H1 (cell line): ENCODE measurements around the gene UBTD2. TPM values are rescaled to one million over a fixed set of nuclear protein-coding genes. Genes with fewer than 3 reads are reported as not detected.

Experiments used
- CTCF ChIA-PET: fragments of 300-600 bp; sonication (Branson Sonifier 250); formaldehyde crosslinking; loops from one replicate; lab custom pipeline; 2021; ENCODE audit not compliant: partially characterized antibody; lab: Charles Lee
- POLR2A ChIA-PET: fragments of 300-600 bp; sonication (Branson Sonifier 250); formaldehyde crosslinking; loops from one replicate; lab custom pipeline; 2021; ENCODE audit warnings: inconsistent platforms; ENCODE audit not compliant: partially characterized antibody; lab: Charles Lee
- DNase-seq, 2 experiments: peaks; one replicate each; pipeline versions ENCODE4 v3.0.0 to v3.0.0-alpha.2; 2010 to 2022; ENCODE audit warnings: low spot score in 2 of 2, low read depth in 1 of 2, mixed read lengths in 1 of 2
- FAIRE-seq: peaks from 2 replicates; lab custom pipeline; 2011; peaks lifted over from hg19 to GRCh38; lab: Jason Lieb, UNC
- H2AFZ ChIP-seq: 2 replicates; pipeline ENCODE4 v1.8.1; 2012; ENCODE audit warnings: low read length, inconsistent platforms
- H2AK5ac ChIP-seq: 2 replicates; pipeline ENCODE4 v1.6.1; 2013; ENCODE audit warnings: low read depth, low read length
- H2BK120ac ChIP-seq: replicated peaks from 2 replicates; pipeline ENCODE3; 2013; ENCODE audit warnings: low read depth, low read length, inconsistent platforms
- H2BK12ac ChIP-seq: 2 replicates; pipeline ENCODE4 v1.6.1; 2013; ENCODE audit warnings: low read depth, low read length
- H2BK15ac ChIP-seq: 2 replicates; pipeline ENCODE4 v1.6.1; 2013; ENCODE audit warnings: low read length
- H2BK20ac ChIP-seq: 2 replicates; pipeline ENCODE4 v1.6.1; 2013; ENCODE audit warnings: low read length
- H2BK5ac ChIP-seq: 2 replicates; pipeline ENCODE4 v1.6.1; 2013; ENCODE audit warnings: low read depth, low read length
- H3K14ac ChIP-seq: 2 replicates; pipeline ENCODE4 v1.6.1; 2013; ENCODE audit warnings: inconsistent platforms; ENCODE audit not compliant: insufficient read length
- H3K18ac ChIP-seq: 2 replicates; pipeline ENCODE4 v1.6.1; 2013; ENCODE audit warnings: low read length; ENCODE audit errors: extremely low read depth
- H3K23ac ChIP-seq: 2 replicates; pipeline ENCODE4 v1.6.1; 2013; ENCODE audit warnings: inconsistent platforms; ENCODE audit not compliant: insufficient read length
- H3K23me2 ChIP-seq: 2 replicates; pipeline ENCODE4 v1.6.1; 2013; ENCODE audit warnings: low read depth, low read length
- H3K27ac ChIP-seq: 2 replicates; pipeline ENCODE4 v1.6.1; 2011; ENCODE audit warnings: low read depth, low read length, inconsistent platforms
- H3K27me3 ChIP-seq, 4 experiments: replicated peaks in 1 of 4; 1 replicate in 1 of 4; 2 replicates in 3 of 4; pipeline versions ENCODE4 v1.6.1 to v1.8.1; 2011 to 2013; ENCODE audit warnings: low read length in 3 of 4, mild to moderate bottlenecking in 3 of 4, inconsistent platforms in 2 of 4, mixed read lengths in 2 of 4, moderate library complexity in 1 of 4; ENCODE audit not compliant: control insufficient read depth in 3 of 4, insufficient read depth in 3 of 4; ENCODE audit errors: extremely low read depth in 1 of 4
- H3K36me3 ChIP-seq, 4 experiments: 2 replicates each; pipeline versions ENCODE4 v1.6.1 to v1.8.1; 2011 to 2013; ENCODE audit warnings: mild to moderate bottlenecking in 4 of 4, low read length in 3 of 4, moderate library complexity in 2 of 4, control low read depth in 1 of 4, inconsistent platforms in 1 of 4; ENCODE audit not compliant: insufficient read depth in 4 of 4, control insufficient read depth in 2 of 4
- H3K4ac ChIP-seq: replicated peaks from 2 replicates; pipeline ENCODE3; 2013; ENCODE audit warnings: low read length, low read depth, mixed read lengths, inconsistent platforms; ENCODE audit not compliant: insufficient read length
- H3K4me1 ChIP-seq, 4 experiments: replicated peaks in 1 of 4; 1 replicate in 1 of 4; 2 replicates in 3 of 4; pipeline versions ENCODE4 v1.6.1 to v1.8.1; 2011 to 2013; ENCODE audit warnings: low read length in 3 of 4, inconsistent platforms in 2 of 4, mixed read lengths in 1 of 4; ENCODE audit not compliant: insufficient read depth in 4 of 4, control insufficient read depth in 3 of 4
- H3K4me2 ChIP-seq, 2 experiments: 2 replicates each; pipeline versions ENCODE4 v1.6.1 to v1.8.1; 2011 to 2013; ENCODE audit warnings: low read depth in 2 of 2, low read length in 2 of 2, control low read depth in 1 of 2, inconsistent platforms in 1 of 2, mild to moderate bottlenecking in 1 of 2; ENCODE audit not compliant: insufficient read depth in 1 of 2
- H3K4me3 ChIP-seq, 4 experiments: fragments of 200-600, 300-600 bp in 1 of 4; sonication (generic), shearing (Covaris generic), sonication (Bioruptor Twin) in 1 of 4; 2 replicates each; pipeline versions ENCODE4 v1.5.1 to v1.8.1; 2011 to 2016; ENCODE audit warnings: low read length in 4 of 4, low read depth in 3 of 4, control low read depth in 2 of 4, inconsistent platforms in 2 of 4, mild to moderate bottlenecking in 2 of 4, mixed read lengths in 1 of 4, moderate library complexity in 1 of 4; ENCODE audit not compliant: insufficient read depth in 2 of 4; ENCODE audit errors: extremely low read depth in 1 of 4
- H3K56ac ChIP-seq: replicated peaks from 2 replicates; pipeline ENCODE3; 2013; ENCODE audit warnings: low read depth, mild to moderate bottlenecking, mixed read lengths, low read length, inconsistent platforms; ENCODE audit not compliant: insufficient read length
- H3K79me1 ChIP-seq: 2 replicates; pipeline ENCODE4 v1.6.1; 2013; ENCODE audit warnings: low read depth, low read length, control low read depth
- H3K79me2 ChIP-seq, 2 experiments: 2 replicates each; pipeline versions ENCODE4 v1.6.1 to v1.8.1; 2012 to 2013; ENCODE audit warnings: low read length in 2 of 2, mild to moderate bottlenecking in 2 of 2, inconsistent platforms in 1 of 2; ENCODE audit not compliant: insufficient read depth in 2 of 2, control insufficient read depth in 1 of 2
- H3K9ac ChIP-seq, 4 experiments: replicated peaks in 1 of 4; 1 replicate in 1 of 4; 2 replicates in 3 of 4; pipeline versions ENCODE4 v1.6.1 to v1.8.1; 2011 to 2013; ENCODE audit warnings: low read depth in 3 of 4, low read length in 3 of 4, control low read depth in 2 of 4, mild to moderate bottlenecking in 2 of 4, moderate library complexity in 2 of 4, inconsistent platforms in 1 of 4; ENCODE audit errors: extremely low read depth in 1 of 4
- H3K9me3 ChIP-seq, 2 experiments: 2 replicates each; pipeline versions ENCODE4 v1.6.1 to v1.8.1; 2012 to 2013; ENCODE audit warnings: mild to moderate bottlenecking in 2 of 2, moderate library complexity in 2 of 2, control low read depth in 1 of 2, inconsistent platforms in 1 of 2, low read depth in 1 of 2, low read length in 1 of 2, mixed read lengths in 1 of 2; ENCODE audit not compliant: insufficient read depth in 2 of 2
- H4K20me1 ChIP-seq, 2 experiments: replicated peaks in 1 of 2; 2 replicates each; pipeline versions ENCODE3 to v1.8.1; 2011 to 2013; ENCODE audit warnings: inconsistent platforms in 2 of 2, low read length in 2 of 2, mild to moderate bottlenecking in 1 of 2; ENCODE audit not compliant: insufficient read depth in 2 of 2, control insufficient read depth in 1 of 2
- H4K5ac ChIP-seq: 2 replicates; pipeline ENCODE4 v1.6.1; 2013; ENCODE audit warnings: low read length, low read depth, mixed read lengths, inconsistent platforms; ENCODE audit not compliant: insufficient read length
- H4K8ac ChIP-seq: 2 replicates; pipeline ENCODE4 v1.8.0; 2013; ENCODE audit warnings: mild to moderate bottlenecking, moderate library complexity, low read length, inconsistent platforms; ENCODE audit not compliant: insufficient read depth; ENCODE audit errors: extremely low read depth
- H4K91ac ChIP-seq: replicated peaks from 2 replicates; pipeline ENCODE3; 2013; ENCODE audit warnings: low read length, mixed read lengths, inconsistent platforms; ENCODE audit not compliant: insufficient read length
- ATF3 ChIP-seq: IDR thresholded peaks from 2 replicates; pipeline ENCODE4 v1.6.1; 2011; ENCODE audit warnings: low read depth, mild to moderate bottlenecking, low read length; ENCODE audit not compliant: insufficient read depth
- E2F6 ChIP-seq: IDR thresholded peaks from 2 replicates; pipeline ENCODE4 v1.6.1; 2012; ENCODE audit warnings: inconsistent platforms
- EP300 ChIP-seq, 2 experiments: IDR thresholded peaks; 1 replicate in 1 of 2; 2 replicates in 1 of 2; pipeline ENCODE4 v1.6.1; 2011 to 2012; ENCODE audit warnings: low read depth in 2 of 2, low read length in 2 of 2, mild to moderate bottlenecking in 2 of 2, borderline replicate concordance in 1 of 2, inconsistent platforms in 1 of 2, moderate library complexity in 1 of 2
- FOSL1 ChIP-seq: IDR thresholded peaks from 2 replicates; pipeline ENCODE4 v1.6.1; 2011; ENCODE audit warnings: mild to moderate bottlenecking, low read depth, low read length, moderate library complexity; ENCODE audit not compliant: insufficient read depth
- HDAC6 ChIP-seq: IDR thresholded peaks from one replicate; pipeline ENCODE4 v1.7.1; 2012; ENCODE audit warnings: low read depth, mild to moderate bottlenecking, inconsistent platforms, low read length, moderate library complexity
- NRF1 ChIP-seq: IDR thresholded peaks from 2 replicates; pipeline ENCODE4 v1.6.1; 2011; ENCODE audit warnings: mild to moderate bottlenecking, low read depth, low read length, improper control_type of control experiment
- RNF2 ChIP-seq: fragments of 200-900, 300-1000 bp; sonication (generic); IDR thresholded peaks from 2 replicates; pipeline ENCODE4 v1.7.1; 2016; ENCODE audit warnings: borderline replicate concordance, low read depth, mild to moderate bottlenecking, antibody characterized with exemption, low read length; ENCODE audit not compliant: poor library complexity, severe bottlenecking; ENCODE audit errors: missing control alignments
- RXRA ChIP-seq: IDR thresholded peaks from 2 replicates; pipeline ENCODE4 v1.6.1; 2011; ENCODE audit warnings: low read depth, mild to moderate bottlenecking, low read length, moderate library complexity; ENCODE audit not compliant: insufficient read depth
- TBP ChIP-seq: IDR thresholded peaks from 2 replicates; pipeline ENCODE4 v1.6.1; 2011; ENCODE audit warnings: low read depth, low read length, improper control_type of control experiment
- TEAD4 ChIP-seq: IDR thresholded peaks from 2 replicates; pipeline ENCODE4 v1.6.1; 2012; ENCODE audit warnings: low read depth, low read length, inconsistent platforms, mixed read lengths
- WGBS, 2 experiments: shearing (Covaris generic) in 1 of 2; methylation state at CpG; one replicate each; pipeline versions ENCODE4 v1.1.6 to v1.1.7; 2013 to 2015; ENCODE audit warnings: low lambda C conversion rate in 2 of 2, mixed read lengths in 2 of 2, inconsistent platforms in 1 of 2, low coverage in 1 of 2, missing lambda C conversion rate in 1 of 2; ENCODE audit not compliant: insufficient replicate concordance in 2 of 2, insufficient coverage in 1 of 2, insufficient read length in 1 of 2; ENCODE audit errors: extremely low coverage in 1 of 2, missing lambda C conversion rate in 1 of 2; 5-methylcytosine and 5-hydroxymethylcytosine counted together
- polyA plus RNA-seq, 7 experiments: library from polyadenylated mRNA; depleted of rRNA in 3 of 7; stranded (reverse) in 5 of 7; unstranded in 2 of 7; fragments of >200 nt in 5 of 7; fragments of 200-250 nt in 2 of 7; gene quantifications; 1 replicate in 5 of 7; 2 replicates in 1 of 7; 4 replicates in 1 of 7; pipeline versions ENCODE4 v1.2.1 to v1.2.3, GENCODE V29; 2011 to 2013; ENCODE audit warnings: missing spikeins in 2 of 7, mixed read lengths in 2 of 7
- total RNA-seq: library from RNA; stranded (reverse); fragmentation: NEBNext Ultra II Directional; extraction: Animal tissue kit (Norgen Biotek cat#: 25700); gene quantifications from 2 replicates; pipeline ENCODE4 v1.2.1, GENCODE V29; 2021

Gene UBTD2
- total and polyA plus RNA-seq, 2 of the 8 experiments (the other 6 are each of a cell fraction or from before 2014, with no cell fraction given) = 14.5 to 39.2 TPM

- H2BK5ac ChIP-seq = no peak overlapping the region
- H3K14ac ChIP-seq = no peak overlapping the region
- TF ChIP-seq FOSL1 = no peak
- no peak for TF ChIP-seq TBP
- no peak for TF ChIP-seq RNF2
- no peak for TF ChIP-seq NRF1
- no peak for TF ChIP-seq RXRA
- TF ChIP-seq TEAD4 = no peak
- no peak for TF ChIP-seq HDAC6
- TF ChIP-seq ATF3 = no peak
- no peak for TF ChIP-seq EP300 (IDR thresholded peaks at IDR 0.05; ENCODE audit: borderline replicate concordance in 1 of 2, low read depth in 2 of 2, low read length in 2 of 2)
- no peak for TF ChIP-seq E2F6
- TF ChIP-seq, all 59 proteins: peak for 0
- H4K20me1 ChIP-seq = no peaks in the 10 kb centered on the region
- H3K4me2 ChIP-seq = no peak overlapping the region
- no peak overlapping the region for H4K5ac ChIP-seq
- H2BK15ac ChIP-seq = no peak overlapping the region
- H3K27me3 ChIP-seq = no peaks in the 10 kb centered on the region
- CTCF ChIA-PET = interaction anchor here (0.7 to 5.6 kb wide), 2 partner anchors 8 to 38 kb away, joined by 3 to 42 read pairs; no protein-coding TSS in a partner anchor
- no peaks in the 10 kb centered on the region for H3K36me3 ChIP-seq
- H2BK120ac ChIP-seq = no peak overlapping the region
- 90% methylated on average over 5 of the region's 7 CpGs; no CpG with 5 or more reads in 1 of the 2 experiments for WGBS, 2 experiments
- POLR2A ChIA-PET = interaction anchor here (1.5 kb wide), 1 partner anchor 14 kb away, joined by 3 read pairs; no protein-coding TSS in a partner anchor
- no peak overlapping the region for H3K9ac ChIP-seq
- H2BK20ac ChIP-seq = no peak overlapping the region
- H3K18ac ChIP-seq = no peak overlapping the region
- H3K56ac ChIP-seq = no peak overlapping the region
- no peak overlapping the region for H4K91ac ChIP-seq
- H2AFZ ChIP-seq = no peak overlapping the region
- H3K79me2 ChIP-seq = no peaks in the 10 kb centered on the region
- no peak overlapping the region for H3K23ac ChIP-seq
- H3K79me1 ChIP-seq = peaks cover 8% of the 10 kb centered on the region; the same call in 1 of the 2 replicates
- no peak overlapping the region for H3K4ac ChIP-seq
- H3K23me2 ChIP-seq = no peaks in the 10 kb centered on the region; the same call in 1 of the 2 replicates
- no peak for FAIRE-seq
- H4K8ac ChIP-seq = no peak overlapping the region
- no peak overlapping the region for H2BK12ac ChIP-seq
- H3K27ac ChIP-seq = no peak overlapping the region; the same call in 1 of the 2 replicates
- DNase-seq = no peak
- no peak overlapping the region for H3K4me3 ChIP-seq
- H3K4me1 ChIP-seq = peaks cover 0 to 4% (median 3%) of the 10 kb centered on the region in 4 experiments; a peak in 3 of 7 replicates
- H2AK5ac ChIP-seq = no peak overlapping the region
- no peaks in the 10 kb centered on the region for H3K9me3 ChIP-seq
These were observed 118.1 kb downstream of the UBTD2 start for GRCh38 chr5:172165465-172165864.
